H1 (cell line): ENCODE results near the gene CDK19. TPM values are rescaled to one million over a fixed set of nuclear protein-coding genes. Genes with fewer than 3 reads are reported as not detected.

Experiments used
- CTCF ChIA-PET: fragments of 300-600 bp; sonication (Branson Sonifier 250); formaldehyde crosslinking; loops from one replicate; lab custom pipeline; 2021; ENCODE audit not compliant: partially characterized antibody; lab: Charles Lee
- POLR2A ChIA-PET: fragments of 300-600 bp; sonication (Branson Sonifier 250); formaldehyde crosslinking; loops from one replicate; lab custom pipeline; 2021; ENCODE audit warnings: inconsistent platforms; ENCODE audit not compliant: partially characterized antibody; lab: Charles Lee
- DNase-seq, 2 experiments: peaks; one replicate each; pipeline versions ENCODE4 v3.0.0 to v3.0.0-alpha.2; 2010 to 2022; ENCODE audit warnings: low spot score in 2 of 2, low read depth in 1 of 2, mixed read lengths in 1 of 2
- FAIRE-seq: peaks from 2 replicates; lab custom pipeline; 2011; peaks lifted over from hg19 to GRCh38; lab: Jason Lieb, UNC
- H2AFZ ChIP-seq: 2 replicates; pipeline ENCODE4 v1.8.1; 2012; ENCODE audit warnings: low read length, inconsistent platforms
- H2AK5ac ChIP-seq: 2 replicates; pipeline ENCODE4 v1.6.1; 2013; ENCODE audit warnings: low read depth, low read length
- H2BK120ac ChIP-seq: replicated peaks from 2 replicates; pipeline ENCODE3; 2013; ENCODE audit warnings: low read depth, low read length, inconsistent platforms
- H2BK12ac ChIP-seq: 2 replicates; pipeline ENCODE4 v1.6.1; 2013; ENCODE audit warnings: low read depth, low read length
- H2BK15ac ChIP-seq: 2 replicates; pipeline ENCODE4 v1.6.1; 2013; ENCODE audit warnings: low read length
- H2BK20ac ChIP-seq: 2 replicates; pipeline ENCODE4 v1.6.1; 2013; ENCODE audit warnings: low read length
- H2BK5ac ChIP-seq: 2 replicates; pipeline ENCODE4 v1.6.1; 2013; ENCODE audit warnings: low read depth, low read length
- H3K14ac ChIP-seq: 2 replicates; pipeline ENCODE4 v1.6.1; 2013; ENCODE audit warnings: inconsistent platforms; ENCODE audit not compliant: insufficient read length
- H3K18ac ChIP-seq: 2 replicates; pipeline ENCODE4 v1.6.1; 2013; ENCODE audit warnings: low read length; ENCODE audit errors: extremely low read depth
- H3K23ac ChIP-seq: 2 replicates; pipeline ENCODE4 v1.6.1; 2013; ENCODE audit warnings: inconsistent platforms; ENCODE audit not compliant: insufficient read length
- H3K23me2 ChIP-seq: 2 replicates; pipeline ENCODE4 v1.6.1; 2013; ENCODE audit warnings: low read depth, low read length
- H3K27ac ChIP-seq: 2 replicates; pipeline ENCODE4 v1.6.1; 2011; ENCODE audit warnings: low read depth, low read length, inconsistent platforms
- H3K27me3 ChIP-seq, 4 experiments: replicated peaks in 1 of 4; 1 replicate in 1 of 4; 2 replicates in 3 of 4; pipeline versions ENCODE4 v1.6.1 to v1.8.1; 2011 to 2013; ENCODE audit warnings: low read length in 3 of 4, mild to moderate bottlenecking in 3 of 4, inconsistent platforms in 2 of 4, mixed read lengths in 2 of 4, moderate library complexity in 1 of 4; ENCODE audit not compliant: control insufficient read depth in 3 of 4, insufficient read depth in 3 of 4; ENCODE audit errors: extremely low read depth in 1 of 4
- H3K36me3 ChIP-seq, 4 experiments: 2 replicates each; pipeline versions ENCODE4 v1.6.1 to v1.8.1; 2011 to 2013; ENCODE audit warnings: mild to moderate bottlenecking in 4 of 4, low read length in 3 of 4, moderate library complexity in 2 of 4, control low read depth in 1 of 4, inconsistent platforms in 1 of 4; ENCODE audit not compliant: insufficient read depth in 4 of 4, control insufficient read depth in 2 of 4
- H3K4ac ChIP-seq: replicated peaks from 2 replicates; pipeline ENCODE3; 2013; ENCODE audit warnings: low read length, low read depth, mixed read lengths, inconsistent platforms; ENCODE audit not compliant: insufficient read length
- H3K4me1 ChIP-seq, 4 experiments: replicated peaks in 1 of 4; 1 replicate in 1 of 4; 2 replicates in 3 of 4; pipeline versions ENCODE4 v1.6.1 to v1.8.1; 2011 to 2013; ENCODE audit warnings: low read length in 3 of 4, inconsistent platforms in 2 of 4, mixed read lengths in 1 of 4; ENCODE audit not compliant: insufficient read depth in 4 of 4, control insufficient read depth in 3 of 4
- H3K4me2 ChIP-seq, 2 experiments: 2 replicates each; pipeline versions ENCODE4 v1.6.1 to v1.8.1; 2011 to 2013; ENCODE audit warnings: low read depth in 2 of 2, low read length in 2 of 2, control low read depth in 1 of 2, inconsistent platforms in 1 of 2, mild to moderate bottlenecking in 1 of 2; ENCODE audit not compliant: insufficient read depth in 1 of 2
- H3K4me3 ChIP-seq, 4 experiments: fragments of 200-600, 300-600 bp in 1 of 4; sonication (generic), shearing (Covaris generic), sonication (Bioruptor Twin) in 1 of 4; 2 replicates each; pipeline versions ENCODE4 v1.5.1 to v1.8.1; 2011 to 2016; ENCODE audit warnings: low read length in 4 of 4, low read depth in 3 of 4, control low read depth in 2 of 4, inconsistent platforms in 2 of 4, mild to moderate bottlenecking in 2 of 4, mixed read lengths in 1 of 4, moderate library complexity in 1 of 4; ENCODE audit not compliant: insufficient read depth in 2 of 4; ENCODE audit errors: extremely low read depth in 1 of 4
- H3K56ac ChIP-seq: replicated peaks from 2 replicates; pipeline ENCODE3; 2013; ENCODE audit warnings: low read depth, mild to moderate bottlenecking, mixed read lengths, low read length, inconsistent platforms; ENCODE audit not compliant: insufficient read length
- H3K79me1 ChIP-seq: 2 replicates; pipeline ENCODE4 v1.6.1; 2013; ENCODE audit warnings: low read depth, low read length, control low read depth
- H3K79me2 ChIP-seq, 2 experiments: 2 replicates each; pipeline versions ENCODE4 v1.6.1 to v1.8.1; 2012 to 2013; ENCODE audit warnings: low read length in 2 of 2, mild to moderate bottlenecking in 2 of 2, inconsistent platforms in 1 of 2; ENCODE audit not compliant: insufficient read depth in 2 of 2, control insufficient read depth in 1 of 2
- H3K9ac ChIP-seq, 4 experiments: replicated peaks in 1 of 4; 1 replicate in 1 of 4; 2 replicates in 3 of 4; pipeline versions ENCODE4 v1.6.1 to v1.8.1; 2011 to 2013; ENCODE audit warnings: low read depth in 3 of 4, low read length in 3 of 4, control low read depth in 2 of 4, mild to moderate bottlenecking in 2 of 4, moderate library complexity in 2 of 4, inconsistent platforms in 1 of 4; ENCODE audit errors: extremely low read depth in 1 of 4
- H3K9me3 ChIP-seq, 2 experiments: 2 replicates each; pipeline versions ENCODE4 v1.6.1 to v1.8.1; 2012 to 2013; ENCODE audit warnings: mild to moderate bottlenecking in 2 of 2, moderate library complexity in 2 of 2, control low read depth in 1 of 2, inconsistent platforms in 1 of 2, low read depth in 1 of 2, low read length in 1 of 2, mixed read lengths in 1 of 2; ENCODE audit not compliant: insufficient read depth in 2 of 2
- H4K20me1 ChIP-seq, 2 experiments: replicated peaks in 1 of 2; 2 replicates each; pipeline versions ENCODE3 to v1.8.1; 2011 to 2013; ENCODE audit warnings: inconsistent platforms in 2 of 2, low read length in 2 of 2, mild to moderate bottlenecking in 1 of 2; ENCODE audit not compliant: insufficient read depth in 2 of 2, control insufficient read depth in 1 of 2
- H4K5ac ChIP-seq: 2 replicates; pipeline ENCODE4 v1.6.1; 2013; ENCODE audit warnings: low read length, low read depth, mixed read lengths, inconsistent platforms; ENCODE audit not compliant: insufficient read length
- H4K8ac ChIP-seq: 2 replicates; pipeline ENCODE4 v1.8.0; 2013; ENCODE audit warnings: mild to moderate bottlenecking, moderate library complexity, low read length, inconsistent platforms; ENCODE audit not compliant: insufficient read depth; ENCODE audit errors: extremely low read depth
- H4K91ac ChIP-seq: replicated peaks from 2 replicates; pipeline ENCODE3; 2013; ENCODE audit warnings: low read length, mixed read lengths, inconsistent platforms; ENCODE audit not compliant: insufficient read length
- CTBP2 ChIP-seq: IDR thresholded peaks from 2 replicates; pipeline ENCODE4 v1.7.0; 2011; ENCODE audit warnings: borderline replicate concordance, mild to moderate bottlenecking, moderate library complexity, mixed read lengths, low read length; ENCODE audit not compliant: insufficient read depth, insufficient read length
- KDM4A ChIP-seq: IDR thresholded peaks from one replicate; pipeline ENCODE4 v1.7.1; 2012; ENCODE audit warnings: low read depth, mild to moderate bottlenecking, moderate library complexity, low read length, inconsistent platforms; ENCODE audit not compliant: severe bottlenecking
- POLR2AphosphoS5 ChIP-seq: IDR thresholded peaks from 2 replicates; pipeline ENCODE4 v1.6.1; 2011; ENCODE audit warnings: low read depth, low read length
- SAP30 ChIP-seq: fragments of 300-600 bp; sonication (generic); IDR thresholded peaks from 2 replicates; pipeline ENCODE4 v1.7.1; 2012; ENCODE audit warnings: low read length, moderate library complexity, mild to moderate bottlenecking, inconsistent platforms; ENCODE audit not compliant: insufficient read depth, insufficient replicate concordance
- SUZ12 ChIP-seq: fragments of 200-600 bp; sonication (generic); IDR thresholded peaks from 2 replicates; pipeline ENCODE4 v1.6.1; 2012; ENCODE audit warnings: mild to moderate bottlenecking, inconsistent platforms, low read length, moderate library complexity, mixed read lengths
- WGBS, 2 experiments: shearing (Covaris generic) in 1 of 2; methylation state at CpG; one replicate each; pipeline versions ENCODE4 v1.1.6 to v1.1.7; 2013 to 2015; ENCODE audit warnings: low lambda C conversion rate in 2 of 2, mixed read lengths in 2 of 2, inconsistent platforms in 1 of 2, low coverage in 1 of 2, missing lambda C conversion rate in 1 of 2; ENCODE audit not compliant: insufficient replicate concordance in 2 of 2, insufficient coverage in 1 of 2, insufficient read length in 1 of 2; ENCODE audit errors: extremely low coverage in 1 of 2, missing lambda C conversion rate in 1 of 2; 5-methylcytosine and 5-hydroxymethylcytosine counted together
- polyA plus RNA-seq, 7 experiments: library from polyadenylated mRNA; depleted of rRNA in 3 of 7; stranded (reverse) in 5 of 7; unstranded in 2 of 7; fragments of >200 nt in 5 of 7; fragments of 200-250 nt in 2 of 7; gene quantifications; 1 replicate in 5 of 7; 2 replicates in 1 of 7; 4 replicates in 1 of 7; pipeline versions ENCODE4 v1.2.1 to v1.2.3, GENCODE V29; 2011 to 2013; ENCODE audit warnings: missing spikeins in 2 of 7, mixed read lengths in 2 of 7
- total RNA-seq: library from RNA; stranded (reverse); fragmentation: NEBNext Ultra II Directional; extraction: Animal tissue kit (Norgen Biotek cat#: 25700); gene quantifications from 2 replicates; pipeline ENCODE4 v1.2.1, GENCODE V29; 2021

CDK19 gene
- total and polyA plus RNA-seq, 2 of the 8 experiments (the other 6 are each of a cell fraction or from before 2014, with no cell fraction given) = 4.9 to 12.6 TPM

DNA sequence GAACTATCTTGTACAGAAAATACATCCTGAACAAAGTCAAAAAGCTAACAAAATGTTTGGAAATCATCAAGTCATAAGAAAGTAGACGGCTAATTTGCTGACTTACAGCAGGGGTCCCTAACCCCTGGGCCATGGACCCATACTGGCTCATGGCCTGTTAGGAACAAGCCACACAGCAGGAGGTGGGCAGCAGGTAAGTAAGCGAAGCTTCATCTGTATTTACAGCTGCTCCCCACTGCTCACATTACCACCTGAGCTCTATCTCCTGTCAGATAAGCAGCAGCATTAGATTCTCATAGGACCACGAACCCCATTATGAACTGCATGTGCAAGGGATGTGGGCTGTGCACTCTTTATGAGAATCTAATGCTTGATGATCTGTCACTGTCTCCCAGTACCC, 115.5 kb downstream of the CDK19 start:
- Histone ChIP-seq H3K4me1 (no peaks in the 10 kb centered on the region), H2BK5ac (no peak overlapping the region), H3K79me1 (no peaks in the 10 kb centered on the region), H3K18ac (no peak overlapping the region), H2BK15ac (no peak overlapping the region), H4K8ac (no peak overlapping the region), H2AK5ac (no peak overlapping the region), H3K9ac (no peak overlapping the region), H2AFZ (no peak overlapping the region), H4K91ac (no peak overlapping the region), H2BK12ac (no peak overlapping the region), H3K27me3 (no peaks in the 10 kb centered on the region), H3K4me2 (no peak overlapping the region), H4K5ac (no peak overlapping the region), H3K14ac (no peak overlapping the region), H4K20me1 (no peaks in the 10 kb centered on the region), H3K4me3 (no peak overlapping the region), H3K23me2 (0 out of 2 replicates have a peak, but pooled peaks cover 2% of the 10 kb centered on the region), H3K56ac (no peak overlapping the region), H3K36me3 (no peaks in the 10 kb centered on the region), H3K4ac (no peak overlapping the region), H3K79me2 (no peaks in the 10 kb centered on the region), H3K23ac (no peak overlapping the region), H3K9me3 (no peaks in the 10 kb centered on the region), H2BK20ac (no peak overlapping the region), H3K27ac (no peak overlapping the region), H2BK120ac (no peak overlapping the region)
- 83% methylated on average over 3 of the region's 3 CpGs; no CpG with 5 or more reads in 1 of the 2 experiments for WGBS, 2 experiments
- CTCF ChIA-PET = interaction anchor here (0.6 to 1.7 kb wide), 5 partner anchors 8 to 129 kb away, joined by 3 to 4 read pairs (median 3); no protein-coding TSS in a partner anchor
- no peak for DNase-seq
- FAIRE-seq = no peak
- POLR2A ChIA-PET = interaction anchor here (0.7 to 1.0 kb wide), 2 partner anchors 175 to 177 kb away, joined by 3 read pairs; partner anchors contain the start of gene AMD1
- TF ChIP-seq SAP30 (no peak), SUZ12 (no peak), CTBP2 (no peak), POLR2AphosphoS5 (peak; percentile 55; the same call in 1 of the 2 replicates), KDM4A (no peak)
